Gastrocnemius medialis (tissue), 4 donors: ENCODE measurements around the gene ITPR2.

ENCODE experiments used
- CTCF ChIP-seq, 5 experiments: fragments of 450-650 bp in 3 of 5; fragments of 200-600 bp in 2 of 5; sonication (generic) in 2 of 5; IDR thresholded peaks in 4 of 5; conservative IDR thresholded peaks in 1 of 5; 1 replicate in 4 of 5; 2 replicates in 1 of 5; pipeline ENCODE4 v1.5.1; 2016 to 2019; ENCODE audit warnings: antibody characterized with exemption in 5 of 5, mild to moderate bottlenecking in 3 of 5, moderate library complexity in 3 of 5
- POLR2A ChIP-seq, 2 donors: fragments of 450-650 bp; IDR thresholded peaks; one replicate each; pipeline ENCODE4 v1.6.1; 2017; ENCODE audit warnings: antibody characterized with exemption in 2 of 2, mild to moderate bottlenecking in 2 of 2, moderate library complexity in 2 of 2

- TF ChIP-seq POLR2A (IDR thresholded peaks at IDR 0.05) (no peak), CTCF (IDR thresholded peaks at IDR 0.05 in 4 of 5, conservative IDR thresholded peaks at IDR 0.05 in 1 of 5) (no peak)
These were observed 199.3 kb downstream of the ITPR2 start for GRCh38 chr12:26633591-26634210.
